Measurements from ENCODE around the gene DIRAS3.
A peak's percentile ranks its signal among the peaks of the same experiment; 100 is the strongest.
"Not testable (repeated sequence)": the region's sequence is repeated elsewhere in the genome, so short reads cannot be mapped to it uniquely, and the experiment has no call there.

The DIRAS3 gene, protein sequence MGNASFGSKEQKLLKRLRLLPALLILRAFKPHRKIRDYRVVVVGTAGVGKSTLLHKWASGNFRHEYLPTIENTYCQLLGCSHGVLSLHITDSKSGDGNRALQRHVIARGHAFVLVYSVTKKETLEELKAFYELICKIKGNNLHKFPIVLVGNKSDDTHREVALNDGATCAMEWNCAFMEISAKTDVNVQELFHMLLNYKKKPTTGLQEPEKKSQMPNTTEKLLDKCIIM

DNA sequence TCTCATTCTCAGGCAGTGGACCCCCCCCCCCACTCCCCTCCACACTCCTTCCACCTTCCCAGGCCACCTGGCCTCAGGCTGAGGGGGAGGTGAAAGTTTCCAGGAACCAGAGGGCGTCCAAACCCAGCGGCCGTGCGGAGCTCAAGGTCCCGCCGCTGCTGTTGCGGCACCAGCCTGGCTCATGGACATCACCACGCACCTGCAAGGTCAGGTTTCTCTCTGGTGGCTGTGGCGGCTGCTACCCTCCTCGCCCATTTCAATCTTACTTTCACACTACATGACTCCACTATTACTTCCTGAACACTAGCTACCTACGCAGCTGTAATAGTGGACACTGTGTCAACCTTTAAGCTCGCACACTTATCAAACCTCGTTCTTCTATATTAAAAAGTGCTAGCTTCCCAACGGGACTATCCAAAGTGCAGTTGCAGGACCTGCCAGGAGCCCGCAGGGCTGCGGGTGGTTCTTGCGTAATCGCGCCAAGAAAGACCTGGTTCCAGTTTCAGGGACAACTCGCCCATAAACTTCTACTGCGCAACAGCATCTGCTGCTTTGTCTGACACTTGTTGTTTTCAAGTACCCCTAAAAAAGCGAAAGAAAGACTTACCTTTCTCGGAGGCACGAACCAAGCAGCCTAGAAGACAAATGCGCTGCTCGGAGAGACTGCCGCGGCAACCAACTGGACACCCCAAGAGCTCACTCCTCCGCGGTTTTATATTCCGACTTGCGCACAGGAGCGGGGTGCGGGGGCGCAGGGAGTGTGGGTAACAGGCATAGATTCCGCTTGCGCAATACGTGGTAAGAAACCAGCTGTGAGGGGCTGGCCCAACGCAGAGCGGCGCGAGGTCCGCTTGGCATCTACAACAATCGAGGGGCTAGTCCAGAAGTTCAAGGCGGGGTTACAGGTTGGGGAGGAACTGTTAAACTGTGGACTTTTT is at the start of gene DIRAS3:
DIRAS3 (minus strand) TSS at position 687 of the 938 bp plus-strand sequence. CDS start 3,330 bp downstream, outside the sequence.
- H3K4me3 ChIP-seq (ENCODE audit: low read depth, low read length), result peak within 1 kb of the TSS; percentile 45
- peak; percentile 30 for DNase-seq (ENCODE audit: low read depth)

- no peak overlapping the region for H3K4me3 ChIP-seq (ENCODE audit: low read depth, low read length)
- no peak for DNase-seq (ENCODE audit: low read depth)
These were observed 43.3 kb upstream of the DIRAS3 start for GRCh38 chr1:68093737-68094136.

GRCh38 chr1:68087184-68087583 is 36.8 kb upstream of the DIRAS3 start:
- no peak for DNase-seq (ENCODE audit: low read depth)
- H3K4me3 ChIP-seq (ENCODE audit: low read depth, low read length), result no peak overlapping the region

DNA sequence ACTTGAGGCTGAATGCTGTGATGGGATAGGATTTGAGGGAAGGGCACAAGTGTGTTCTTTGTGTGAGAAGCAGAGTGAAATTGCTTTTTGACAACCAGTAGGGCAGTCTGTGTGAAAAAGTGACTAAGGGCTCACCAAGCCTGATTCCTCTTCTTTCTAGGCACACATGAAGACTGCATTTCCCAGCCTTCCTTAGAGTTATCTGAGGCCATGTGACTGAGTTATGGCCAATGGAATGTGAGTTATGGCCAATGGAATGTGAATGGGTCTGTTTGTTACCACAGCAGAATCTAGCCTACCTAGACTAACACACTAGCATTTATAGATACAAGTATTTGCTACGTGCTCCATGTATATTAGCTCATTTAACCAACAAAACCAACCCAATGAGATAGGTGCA is 35.3 kb upstream of the DIRAS3 start:
- H3K4me3 ChIP-seq (ENCODE audit: low read depth, low read length), result no peak overlapping the region
- no peak for DNase-seq (ENCODE audit: low read depth)

GRCh38 chr1:68083686-68084085 is 33.3 kb upstream of the DIRAS3 start:
- H3K4me3 ChIP-seq (ENCODE audit: low read depth, low read length), result no peak overlapping the region
- DNase-seq (ENCODE audit: low read depth), result no peak

GRCh38 chr1:68081775-68082283 is 31.4 kb upstream of the DIRAS3 start:
- DNase-seq (ENCODE audit: low read depth), result no peak
- no peak overlapping the region for H3K4me3 ChIP-seq (ENCODE audit: low read depth, low read length)

GRCh38 chr1:68078647-68079046 is 28.2 kb upstream of the DIRAS3 start:
- no peak overlapping the region for H3K4me3 ChIP-seq (ENCODE audit: low read depth, low read length)
- DNase-seq (ENCODE audit: low read depth), result no peak

- H3K4me3 ChIP-seq (ENCODE audit: low read depth, low read length), result no peak overlapping the region
- no peak for DNase-seq (ENCODE audit: low read depth)
These were observed 24.0 kb upstream of the DIRAS3 start for GRCh38 chr1:68074472-68074871.

GRCh38 chr1:68065766-68066165 is 15.3 kb upstream of the DIRAS3 start:
- no peak for DNase-seq (ENCODE audit: low read depth)
- H3K4me3 ChIP-seq (ENCODE audit: low read depth, low read length), result no peak overlapping the region

DNA sequence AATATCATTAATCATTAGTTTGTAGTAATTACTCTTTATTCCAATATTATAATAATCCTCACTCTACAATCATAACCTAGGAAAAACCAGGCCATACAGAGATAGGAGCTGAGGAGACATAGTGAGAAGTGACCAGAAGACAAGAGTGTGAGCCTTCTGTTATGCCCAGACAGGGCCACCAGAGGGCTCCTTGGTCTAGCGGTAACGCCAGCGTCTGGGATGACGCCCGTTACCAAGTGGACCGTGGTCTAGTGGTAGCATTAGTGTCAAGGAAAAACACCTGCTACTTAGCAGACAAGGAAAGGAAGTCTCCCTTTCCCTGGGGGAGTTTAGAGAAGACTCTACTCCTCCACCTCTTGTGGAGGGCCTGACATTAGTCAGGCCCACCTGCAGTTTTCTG is 7.6 kb upstream of the DIRAS3 start:
- not testable (repeated sequence) for DNase-seq (ENCODE audit: low read depth); H3K4me3 ChIP-seq (ENCODE audit: low read depth, low read length)

DNA sequence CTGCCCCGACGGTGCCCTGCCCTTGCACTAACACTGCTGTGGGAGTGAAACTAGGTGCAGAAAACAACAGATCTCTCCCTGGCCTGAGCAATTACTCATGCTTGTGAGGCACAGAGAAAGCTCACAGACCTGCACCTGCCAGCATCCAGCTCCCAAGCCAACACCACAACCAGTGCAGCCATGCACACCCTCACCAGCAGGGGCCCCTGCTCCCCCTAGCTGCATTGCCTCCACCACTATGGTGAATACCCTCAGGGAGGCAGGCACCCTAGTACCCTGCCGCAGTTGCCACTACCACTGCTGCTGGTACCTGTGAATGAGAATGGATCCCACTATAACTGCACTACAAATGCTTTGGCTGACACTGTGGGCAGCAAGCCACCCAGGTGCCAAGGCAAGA is 7.1 kb upstream of the DIRAS3 start:
- no peak for DNase-seq (ENCODE audit: low read depth)
- no peak overlapping the region for H3K4me3 ChIP-seq (ENCODE audit: low read depth, low read length)

DNA sequence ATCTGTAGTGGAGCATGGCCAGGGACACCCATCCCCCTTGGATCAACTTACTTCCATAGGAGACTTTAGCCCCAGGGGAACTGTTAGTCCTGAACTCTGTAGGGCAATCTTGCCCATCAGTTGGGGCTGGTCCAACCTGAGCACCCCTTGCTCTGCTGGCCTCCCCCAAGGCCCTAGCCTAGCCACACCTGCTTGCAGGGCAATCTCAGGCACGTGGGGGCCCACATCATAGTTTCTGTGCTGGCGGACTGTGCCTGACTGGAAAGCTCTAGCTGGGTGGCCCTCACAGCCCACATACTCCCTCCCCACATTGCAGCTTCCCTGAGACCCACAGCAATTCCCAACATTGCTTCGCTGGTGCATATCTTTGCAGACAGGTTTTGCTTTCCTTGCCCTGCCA is 6.6 kb upstream of the DIRAS3 start:
- DNase-seq (ENCODE audit: low read depth), result no peak
- no peak overlapping the region for H3K4me3 ChIP-seq (ENCODE audit: low read depth, low read length)

- peak; percentile 13 for DNase-seq (ENCODE audit: low read depth)
- H3K4me3 ChIP-seq (ENCODE audit: low read depth, low read length), result peak overlapping the region; percentile 42
These were observed 1.0 kb upstream of the DIRAS3 start for GRCh38 chr1:68051475-68051874.

DNA sequence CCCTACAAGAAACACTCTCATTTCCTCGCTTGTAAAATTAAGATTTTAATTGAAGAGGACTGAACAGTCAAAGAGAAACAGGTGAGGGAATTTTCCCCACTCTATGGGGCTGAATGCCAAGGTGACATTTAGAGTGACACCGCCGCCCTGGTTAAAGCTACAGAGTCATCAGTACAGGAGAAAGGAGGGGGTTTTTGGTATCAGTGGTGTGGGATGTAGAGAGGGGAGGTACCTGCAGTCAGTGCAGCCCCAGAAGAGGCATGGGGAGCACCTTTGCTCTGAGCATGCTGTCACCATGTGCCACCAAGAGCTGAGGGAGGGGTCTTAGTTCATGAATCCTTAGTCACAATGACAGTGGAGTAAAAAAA is 2.8 kb downstream of the DIRAS3 start:
- DNase-seq (ENCODE audit: low read depth), result no peak

GRCh38 chr1:68046885-68047658 is 3.4 kb downstream of the DIRAS3 start:
- no peak overlapping the region for H3K4me3 ChIP-seq (ENCODE audit: low read depth, low read length)

More for the DNA sequence above, 2.8 kb downstream of the DIRAS3 start:
- H3K4me3 ChIP-seq (ENCODE audit: low read depth, low read length), result no peak overlapping the region

GRCh38 chr1:68046423-68046822 is 4.0 kb downstream of the DIRAS3 start:
- no peak overlapping the region for H3K4me3 ChIP-seq (ENCODE audit: low read depth, low read length)
- DNase-seq (ENCODE audit: low read depth), result no peak

More at GRCh38 chr1:68046885-68047658, 3.4 kb downstream of the DIRAS3 start:
- no peak for DNase-seq (ENCODE audit: low read depth)

DNA sequence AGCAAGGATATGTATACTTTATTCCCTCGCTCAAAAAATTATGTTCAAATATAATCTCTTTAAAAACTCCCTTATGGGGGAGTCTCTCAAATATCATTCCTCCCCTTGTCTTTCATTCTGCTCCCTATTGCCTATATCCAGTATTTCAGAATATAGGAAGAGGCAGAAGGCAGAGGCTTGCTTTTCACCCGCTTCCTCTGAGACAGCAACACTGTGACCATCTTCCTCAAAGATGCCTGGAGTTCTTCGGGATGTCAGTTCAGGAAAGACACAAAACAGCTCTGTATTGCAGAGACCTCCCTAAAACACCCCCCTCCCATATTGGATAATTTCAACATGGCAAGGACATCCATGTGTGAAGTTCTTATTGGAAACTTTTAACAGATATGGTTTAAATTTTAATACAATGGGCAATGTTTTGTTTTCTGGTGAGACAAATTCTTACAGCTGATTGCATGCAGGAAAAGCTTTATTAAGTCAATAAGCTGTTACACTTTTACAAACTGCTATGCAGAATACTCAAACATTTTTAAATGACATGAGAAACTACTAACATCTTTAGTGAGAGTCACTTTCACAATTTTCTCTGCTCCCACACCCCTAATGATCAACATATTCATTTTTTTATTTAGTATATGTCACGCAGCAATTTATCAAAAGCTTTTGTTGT is 4.8 kb downstream of the DIRAS3 start:
- DNase-seq (ENCODE audit: low read depth), result no peak
- H3K4me3 ChIP-seq (ENCODE audit: low read depth, low read length), result no peak overlapping the region

GRCh38 chr1:68043443-68044090 is 6.9 kb downstream of the DIRAS3 start:
- no peak overlapping the region for H3K4me3 ChIP-seq (ENCODE audit: low read depth, low read length)
- DNase-seq (ENCODE audit: low read depth), result no peak

GRCh38 chr1:68036946-68037345 is 13.5 kb downstream of the DIRAS3 start:
- H3K4me3 ChIP-seq (ENCODE audit: low read depth, low read length), result no peak overlapping the region
- DNase-seq (ENCODE audit: low read depth), result no peak

Data from skeletal muscle cell (primary cell).